ENCODE measurements around the gene TENM4.

Gene TENM4

GRCh38 chr11:78607696-78608095 lies 833.1 kb downstream of the TENM4 start:
- no peak for DNase-seq (ENCODE audit: low read depth, low spot score)

- DNase-seq (ENCODE audit: low read depth, low spot score) = no peak
Observed at GRCh38 chr11:78606667-78607066, 834.2 kb downstream of the TENM4 start.

GRCh38 chr11:78605296-78605695 lies 835.5 kb downstream of the TENM4 start:
- no peak for DNase-seq (ENCODE audit: low read depth, low spot score)

- no peak for DNase-seq (ENCODE audit: low read depth, low spot score)
Observed at GRCh38 chr11:78603792-78604191, 837.0 kb downstream of the TENM4 start.

All from iPS DF 19.7 (cell line).